GM12872 (cell line): Measurements from ENCODE around the gene NR6A1.

Source experiments
- TF ChIP-seq, protein P1 (sequence below): IDR thresholded peaks from 3 replicates; pipeline ENCODE4 v1.5.1; 2011; ENCODE audit warnings: low read depth, mild to moderate bottlenecking, low read length, moderate library complexity; ENCODE audit not compliant: insufficient read depth

Gene NR6A1

DNA sequence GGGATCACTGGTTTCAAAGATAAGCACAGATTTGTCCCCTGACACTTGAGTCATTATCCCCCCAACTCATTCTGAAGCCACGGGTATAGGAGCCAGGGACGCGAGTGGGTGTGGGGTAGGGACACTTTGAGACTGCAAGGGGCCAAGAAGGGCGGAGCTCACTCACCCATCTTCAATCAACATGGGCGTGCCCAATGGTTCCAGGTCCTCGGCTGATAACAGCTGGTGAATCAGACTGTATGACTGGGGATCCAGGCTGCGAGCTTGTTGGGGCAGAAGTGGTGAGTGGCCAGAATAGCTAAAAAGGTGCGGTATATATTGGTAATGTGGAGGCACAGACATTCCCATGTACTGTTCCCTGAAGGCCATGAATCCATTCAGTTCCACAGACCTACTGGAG lies 233.2 kb downstream of the NR6A1 start:
- TF ChIP-seq, protein P1, sequence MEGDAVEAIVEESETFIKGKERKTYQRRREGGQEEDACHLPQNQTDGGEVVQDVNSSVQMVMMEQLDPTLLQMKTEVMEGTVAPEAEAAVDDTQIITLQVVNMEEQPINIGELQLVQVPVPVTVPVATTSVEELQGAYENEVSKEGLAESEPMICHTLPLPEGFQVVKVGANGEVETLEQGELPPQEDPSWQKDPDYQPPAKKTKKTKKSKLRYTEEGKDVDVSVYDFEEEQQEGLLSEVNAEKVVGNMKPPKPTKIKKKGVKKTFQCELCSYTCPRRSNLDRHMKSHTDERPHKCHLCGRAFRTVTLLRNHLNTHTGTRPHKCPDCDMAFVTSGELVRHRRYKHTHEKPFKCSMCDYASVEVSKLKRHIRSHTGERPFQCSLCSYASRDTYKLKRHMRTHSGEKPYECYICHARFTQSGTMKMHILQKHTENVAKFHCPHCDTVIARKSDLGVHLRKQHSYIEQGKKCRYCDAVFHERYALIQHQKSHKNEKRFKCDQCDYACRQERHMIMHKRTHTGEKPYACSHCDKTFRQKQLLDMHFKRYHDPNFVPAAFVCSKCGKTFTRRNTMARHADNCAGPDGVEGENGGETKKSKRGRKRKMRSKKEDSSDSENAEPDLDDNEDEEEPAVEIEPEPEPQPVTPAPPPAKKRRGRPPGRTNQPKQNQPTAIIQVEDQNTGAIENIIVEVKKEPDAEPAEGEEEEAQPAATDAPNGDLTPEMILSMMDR = no peak

DNA sequence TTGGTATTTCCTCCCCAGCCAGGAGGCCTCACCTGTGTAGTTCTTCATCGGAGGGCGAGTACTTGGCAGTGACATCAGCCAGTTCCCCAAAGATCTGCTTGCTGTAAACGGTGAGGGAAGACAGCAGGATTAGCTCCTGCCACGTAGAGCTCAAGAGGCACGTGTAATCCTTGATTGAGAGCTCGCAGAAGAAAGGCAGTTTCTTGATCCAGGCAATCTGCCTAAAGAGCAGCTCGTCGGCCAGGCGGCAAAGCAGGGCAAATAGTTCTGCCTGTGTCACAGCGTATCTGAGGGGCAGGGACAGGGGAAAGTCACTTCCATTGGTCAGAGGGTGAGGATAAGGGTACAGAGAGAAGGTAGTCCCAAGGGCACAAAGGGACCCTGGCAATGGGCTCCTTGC lies 235.3 kb downstream of the NR6A1 start:
- TF ChIP-seq, protein P1 = no peak

DNA sequence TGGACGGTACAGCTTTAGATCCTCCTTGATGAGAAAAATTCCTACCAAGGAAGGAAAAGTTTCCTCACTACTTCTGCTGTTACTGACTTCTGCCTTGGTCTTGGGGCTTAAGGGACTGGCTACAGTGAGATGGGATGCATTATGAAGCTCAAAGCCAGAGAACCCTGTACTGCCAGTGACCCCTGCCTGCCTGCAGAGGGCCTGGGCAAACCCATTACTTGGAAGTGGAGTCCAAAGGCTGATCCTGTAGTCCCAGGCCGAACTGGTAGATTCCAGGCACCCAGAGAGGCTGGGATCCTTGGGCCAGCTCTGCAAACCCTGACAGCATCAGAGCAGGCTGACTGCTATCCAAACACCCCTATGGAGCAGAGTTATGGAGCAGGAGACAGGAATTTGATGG lies 238.2 kb downstream of the NR6A1 start:
- TF ChIP-seq, protein P1 = no peak

DNA sequence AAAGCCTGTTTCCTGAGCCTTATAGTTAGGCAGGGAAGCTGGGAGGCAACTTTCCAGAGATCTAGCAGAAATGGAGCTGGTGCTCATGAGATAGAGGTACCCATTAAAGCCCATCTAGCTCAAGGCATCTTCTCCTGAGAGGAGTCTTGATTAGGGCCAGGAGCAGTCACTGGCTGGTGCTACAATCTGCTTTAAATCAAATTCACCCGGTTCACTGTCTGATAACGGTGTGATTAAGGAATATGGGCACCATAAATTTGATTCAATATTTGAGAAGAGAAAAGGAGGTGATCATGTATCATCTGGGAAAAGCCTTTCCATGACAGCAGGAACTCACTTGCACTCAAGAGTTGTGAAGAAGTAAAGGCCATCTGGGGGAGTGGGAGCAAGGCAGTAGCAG lies 240.0 kb downstream of the NR6A1 start:
- TF ChIP-seq, protein P1 = no peak

DNA sequence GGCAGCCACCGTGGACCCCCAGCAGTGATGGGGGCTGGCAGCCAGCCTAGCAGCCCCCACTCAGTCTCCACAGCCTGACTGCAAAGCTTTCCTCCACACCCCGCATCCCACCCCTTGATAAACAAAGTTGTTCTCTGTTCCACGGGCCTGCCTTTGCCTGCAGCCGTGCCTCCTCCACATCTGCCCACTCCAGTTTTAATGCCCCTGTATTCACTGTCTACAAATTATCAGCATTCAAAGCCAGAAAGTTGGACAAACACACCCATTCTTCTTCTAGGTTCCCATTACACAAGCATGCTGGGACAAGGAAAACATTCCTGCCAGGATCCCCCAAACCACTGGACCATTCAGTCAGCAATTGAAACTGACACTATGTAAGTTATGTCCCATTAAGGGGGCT lies 240.9 kb downstream of the NR6A1 start:
- TF ChIP-seq, protein P1 = no peak

- TF ChIP-seq, protein P1 = no peak
These were observed 243.3 kb downstream of the NR6A1 start for GRCh38 chr9:124527781-124528180.

- TF ChIP-seq, protein P1 = no peak
These were observed 244.9 kb downstream of the NR6A1 start for GRCh38 chr9:124526174-124526573.
